Sigmoid colon (tissue), 7 donors: ENCODE measurements around the gene C13orf42. TPM values are rescaled to one million over a fixed set of nuclear protein-coding genes. Genes with fewer than 3 reads are reported as not detected.
A peak's percentile ranks its signal among the peaks of the same experiment; 100 is the strongest.
"Not testable (repeated sequence)": the region's sequence is repeated elsewhere in the genome, so short reads cannot be mapped to it uniquely, and the experiment has no call there.

Experiments used
- DNase-seq: peaks from one replicate; pipeline ENCODE4 v3.0.0-alpha.2; 2019
- H3K27ac ChIP-seq, 4 donors: fragments of 200-600 bp; sonication (generic); one replicate each; pipeline ENCODE4 v1.5.1; 2016 to 2019; ENCODE audit warnings: mild to moderate bottlenecking in 1 of 4
- H3K27me3 ChIP-seq, 3 donors: fragments of 200-600 bp; sonication (generic); one replicate each; pipeline ENCODE4 v1.5.1; 2019; ENCODE audit warnings: mild to moderate bottlenecking in 1 of 3
- H3K36me3 ChIP-seq, 4 donors: fragments of 200-600 bp; sonication (generic); one replicate each; pipeline ENCODE4 v1.5.1; 2016 to 2019
- H3K4me1 ChIP-seq, 4 donors: fragments of 200-600 bp; sonication (generic); one replicate each; pipeline ENCODE4 v1.5.1; 2017 to 2019
- H3K4me3 ChIP-seq, 4 donors: fragments of 200-600 bp; sonication (generic); one replicate each; pipeline ENCODE4 v1.5.1; 2017 to 2019; ENCODE audit warnings: mild to moderate bottlenecking in 2 of 4, moderate library complexity in 1 of 4
- H3K9me3 ChIP-seq, 4 donors: fragments of 200-600 bp in 3 of 4; sonication (generic) in 3 of 4; one replicate each; pipeline versions ENCODE4 v1.5.1 to v1.6.1; 2013 to 2019
- EP300 ChIP-seq, 4 donors: sonication (generic); formaldehyde crosslinking; IDR thresholded peaks; one replicate each; pipeline ENCODE4 v1.6.1; 2017; ENCODE audit warnings: antibody characterized with exemption in 4 of 4
- POLR2A ChIP-seq, 2 donors: fragments of 450-650 bp; IDR thresholded peaks; one replicate each; pipeline ENCODE4 v1.6.1; 2016; ENCODE audit warnings: antibody characterized with exemption in 2 of 2, mild to moderate bottlenecking in 2 of 2, moderate library complexity in 2 of 2
- POLR2AphosphoS5 ChIP-seq, 4 donors: sonication (generic); formaldehyde crosslinking; IDR thresholded peaks; one replicate each; pipeline ENCODE4 v1.6.1; 2017; ENCODE audit warnings: antibody characterized with exemption in 4 of 4
- WGBS, 2 donors: extraction: QIAGEN DNeasy Blood & Tissue Kit; methylation state at CpG; one replicate each; pipeline ENCODE4 v1.1.7; 2013; 5-methylcytosine and 5-hydroxymethylcytosine counted together
- intact Hi-C: fragments of 100-400 bp; cut with DNase I; formaldehyde crosslinking; loops from one replicate; pipeline ENCODE4 v1.15.1; 2023
- polyA plus RNA-seq, 3 donors: library from polyadenylated mRNA; stranded (reverse); fragments of 200-250 nt; gene quantifications; one replicate each; pipeline ENCODE4 v1.2.3, GENCODE V29; 2013
- total RNA-seq, 4 donors: library from RNA; depleted of rRNA; stranded (reverse); fragments of >200 nt; gene quantifications; one replicate each; pipeline ENCODE4 v1.1.0, GENCODE V29; 2016
- TF ChIP-seq, protein P1 (sequence below), 4 experiments: fragments of 450-650 bp in 3 of 4; fragments of 200-600 bp in 1 of 4; IDR thresholded peaks; one replicate each; pipeline ENCODE4 v1.5.1; 2016 to 2019; ENCODE audit warnings: antibody characterized with exemption in 4 of 4, mild to moderate bottlenecking in 3 of 4, moderate library complexity in 2 of 4
- donor health status: healthy with polysubstance abuse.
- donor health status: Bipolar disorder and iron deficiency.
- donor health status: healthy.

C13orf42 gene
- total and polyA plus RNA-seq, 7 donors: not detected

DNA sequence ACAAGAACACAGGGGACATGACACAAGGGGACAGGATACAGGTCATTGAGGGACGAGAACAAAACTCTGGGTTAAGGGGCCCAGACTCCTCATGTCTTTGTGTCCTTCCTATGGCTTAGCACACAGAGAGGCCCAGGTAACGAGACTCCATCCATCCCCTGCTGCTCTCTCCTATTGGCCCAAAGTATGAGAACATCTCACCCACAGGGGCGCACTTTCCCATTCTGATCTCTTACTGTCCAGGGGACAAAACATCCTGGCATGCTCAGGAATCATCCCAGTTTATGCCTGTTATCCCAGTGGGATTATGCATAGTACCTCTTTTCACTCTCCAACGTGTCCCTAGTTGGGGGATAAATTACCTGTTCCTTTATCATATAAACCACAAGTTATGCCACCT lies 19.2 kb downstream of the C13orf42 start:
- 79 to 89% methylated on average over 4 of the region's 4 CpGs for WGBS, 2 donors
- Histone ChIP-seq H3K27ac (no peak overlapping the region), H3K4me1 (no peaks in the 10 kb centered on the region), H3K36me3 (no peaks in the 10 kb centered on the region), H3K9me3 (no peaks in the 10 kb centered on the region), H3K4me3 (no peak overlapping the region), H3K27me3 (no peaks in the 10 kb centered on the region)
- intact Hi-C loops: no loop called here
- TF ChIP-seq POLR2A (IDR thresholded peaks at IDR 0.05) (no peak), POLR2AphosphoS5 (IDR thresholded peaks at IDR 0.05) (no peak), EP300 (IDR thresholded peaks at IDR 0.05) (no peak)
- TF ChIP-seq, protein P1, sequence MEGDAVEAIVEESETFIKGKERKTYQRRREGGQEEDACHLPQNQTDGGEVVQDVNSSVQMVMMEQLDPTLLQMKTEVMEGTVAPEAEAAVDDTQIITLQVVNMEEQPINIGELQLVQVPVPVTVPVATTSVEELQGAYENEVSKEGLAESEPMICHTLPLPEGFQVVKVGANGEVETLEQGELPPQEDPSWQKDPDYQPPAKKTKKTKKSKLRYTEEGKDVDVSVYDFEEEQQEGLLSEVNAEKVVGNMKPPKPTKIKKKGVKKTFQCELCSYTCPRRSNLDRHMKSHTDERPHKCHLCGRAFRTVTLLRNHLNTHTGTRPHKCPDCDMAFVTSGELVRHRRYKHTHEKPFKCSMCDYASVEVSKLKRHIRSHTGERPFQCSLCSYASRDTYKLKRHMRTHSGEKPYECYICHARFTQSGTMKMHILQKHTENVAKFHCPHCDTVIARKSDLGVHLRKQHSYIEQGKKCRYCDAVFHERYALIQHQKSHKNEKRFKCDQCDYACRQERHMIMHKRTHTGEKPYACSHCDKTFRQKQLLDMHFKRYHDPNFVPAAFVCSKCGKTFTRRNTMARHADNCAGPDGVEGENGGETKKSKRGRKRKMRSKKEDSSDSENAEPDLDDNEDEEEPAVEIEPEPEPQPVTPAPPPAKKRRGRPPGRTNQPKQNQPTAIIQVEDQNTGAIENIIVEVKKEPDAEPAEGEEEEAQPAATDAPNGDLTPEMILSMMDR (IDR thresholded peaks at IDR 0.05): no peak
- DNase-seq: no peak

DNA sequence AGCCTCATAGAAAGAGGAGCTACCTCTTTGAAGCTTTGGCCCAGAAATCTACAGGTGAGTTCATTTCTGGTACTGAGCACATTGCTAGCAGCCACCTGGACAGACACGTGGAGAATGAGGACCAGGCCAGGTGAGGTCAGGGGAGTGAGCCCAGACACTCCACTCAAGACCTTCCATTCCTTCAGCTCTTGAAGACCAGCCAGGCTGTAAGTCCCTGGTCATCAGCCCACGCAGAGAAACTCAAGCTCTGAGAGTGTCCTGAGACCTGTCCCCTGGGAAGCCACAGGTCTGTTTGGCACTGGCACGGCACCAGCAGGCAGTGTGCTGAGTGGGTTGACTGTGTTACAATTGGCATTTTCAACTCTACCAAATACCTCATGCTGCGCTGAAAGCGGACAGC lies 27.4 kb downstream of the C13orf42 start:
- TF ChIP-seq POLR2A (IDR thresholded peaks at IDR 0.05) (no peak), EP300 (IDR thresholded peaks at IDR 0.05) (no peak), POLR2AphosphoS5 (IDR thresholded peaks at IDR 0.05) (no peak)
- TF ChIP-seq, protein P1 (IDR thresholded peaks at IDR 0.05): no peak
- DNase-seq: no peak
- Histone ChIP-seq H3K4me3 (no peak overlapping the region), H3K27me3 (no peaks in the 10 kb centered on the region), H3K36me3 (no peaks in the 10 kb centered on the region), H3K9me3 (no peaks in the 10 kb centered on the region), H3K27ac (no peak overlapping the region), H3K4me1 (no peaks in the 10 kb centered on the region)
- 85 to 89% methylated on average over 5 of the region's 5 CpGs for WGBS, 2 donors
- intact Hi-C loops: no loop called here

DNA sequence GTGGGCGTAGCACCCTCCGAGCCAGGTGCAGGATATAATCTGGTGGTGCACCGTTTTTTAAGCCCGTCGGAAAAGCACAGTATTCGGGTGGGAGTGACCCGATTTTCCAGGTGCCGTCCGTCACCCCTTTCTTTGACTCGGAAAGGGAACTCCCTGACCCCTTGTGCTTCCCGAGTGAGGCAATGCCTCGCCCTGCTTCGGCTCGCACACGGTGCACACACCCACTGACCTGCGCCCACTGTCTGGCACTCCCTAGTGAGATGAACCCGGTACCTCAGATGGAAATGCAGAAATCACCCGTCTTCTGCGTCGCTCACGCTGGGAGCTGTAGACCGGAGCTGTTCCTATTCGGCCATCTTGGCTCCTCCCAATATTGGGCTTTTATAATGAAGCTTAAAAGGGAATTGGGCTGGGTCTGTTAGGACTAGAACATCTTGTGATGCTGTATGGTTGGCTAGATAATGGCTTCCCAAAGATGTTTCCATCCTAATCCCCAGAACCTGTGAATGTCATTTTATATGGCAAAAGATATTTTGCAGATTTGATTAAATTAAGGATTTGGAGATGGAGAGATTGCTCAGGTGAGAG lies 30.5 kb downstream of the C13orf42 start:
- H3K36me3 ChIP-seq, H3K4me1 ChIP-seq, H3K9me3 ChIP-seq, intact Hi-C loops, H3K4me3 ChIP-seq, H3K27me3 ChIP-seq, DNase-seq, H3K27ac ChIP-seq: not testable (repeated sequence)
- WGBS, 2 donors: 67 to 81% methylated on average over 8 to 16 of the region's 23 CpGs

DNA sequence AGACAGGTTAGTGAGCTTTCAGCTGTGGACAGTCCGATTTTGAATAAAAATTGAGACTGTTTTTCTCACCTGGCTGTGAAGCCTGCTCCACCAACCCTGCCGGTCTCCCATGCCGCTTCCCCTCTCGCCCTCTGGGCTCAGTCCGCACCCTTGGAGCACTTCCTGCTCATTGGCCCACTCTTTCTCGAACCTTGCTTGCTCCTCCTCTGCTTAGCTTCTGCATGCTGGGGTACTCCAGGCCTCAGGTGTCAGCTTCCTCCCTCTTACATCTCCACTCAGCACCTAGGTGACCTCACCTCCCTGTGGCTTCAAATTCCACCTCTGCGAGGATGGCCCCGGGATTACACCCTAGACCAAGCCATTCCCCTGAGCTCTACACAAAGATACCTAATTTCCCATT lies 39.6 kb downstream of the C13orf42 start:
- no peak overlapping the region for H3K27ac ChIP-seq
- DNase-seq: no peak
- no peak overlapping the region for H3K4me3 ChIP-seq

DNA sequence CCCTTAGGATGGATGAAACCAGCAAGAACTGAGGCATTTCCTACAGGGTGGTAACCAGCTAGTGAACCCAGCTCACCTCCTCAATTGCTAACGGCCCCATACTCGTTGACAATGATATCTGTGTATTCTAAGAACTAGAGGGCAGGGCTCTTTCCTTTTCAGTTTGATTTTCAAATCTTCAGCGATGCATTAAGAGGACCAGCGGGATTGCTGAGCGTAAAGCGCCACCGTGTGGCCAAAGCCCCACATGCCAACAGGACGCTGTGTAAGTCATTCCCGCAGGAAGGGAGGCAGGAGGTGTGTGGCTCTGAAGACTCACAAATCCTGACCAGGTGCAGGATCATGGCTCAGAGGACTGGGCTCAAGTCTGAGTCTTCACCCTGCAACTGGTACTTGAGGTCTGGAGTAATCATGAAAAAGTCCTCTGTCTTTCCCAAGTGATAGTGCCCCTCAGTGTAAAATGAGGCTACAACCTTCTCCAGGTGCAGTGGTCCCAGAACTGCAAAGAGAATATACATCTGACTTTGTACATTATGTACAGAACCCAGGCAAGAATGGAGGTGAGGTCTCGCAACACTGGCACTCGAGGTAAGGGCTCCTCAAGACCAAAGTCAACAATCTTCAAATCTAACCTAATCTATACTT lies 40.9 kb downstream of the C13orf42 start:
- Histone ChIP-seq H3K36me3 (no peaks in the 10 kb centered on the region), H3K4me3 (no peak overlapping the region), H3K9me3 (no peaks in the 10 kb centered on the region), H3K4me1 (no peaks in the 10 kb centered on the region), H3K27ac (no peak overlapping the region), H3K27me3 (peaks cover 0 to 8% (median 0%) of the 10 kb centered on the region in 3 donors)
- TF ChIP-seq, protein P1 (IDR thresholded peaks at IDR 0.05): peak; percentile 60 to 88 (median 84)
- no peak for TF ChIP-seq EP300 (IDR thresholded peaks at IDR 0.05)
- TF ChIP-seq POLR2AphosphoS5 (IDR thresholded peaks at IDR 0.05): no peak
- intact Hi-C loops: loop anchor here (2.0 kb wide), 1 partner anchor 1093 kb away; no protein-coding TSS in a partner anchor
- DNase-seq: peak; percentile 87
- 6 to 13% methylated on average over 11 of the region's 11 CpGs for WGBS, 2 donors

More for the DNA sequence above, 39.6 kb downstream of the C13orf42 start:
- TF ChIP-seq EP300 (IDR thresholded peaks at IDR 0.05) (no peak), POLR2AphosphoS5 (IDR thresholded peaks at IDR 0.05) (no peak), POLR2A (IDR thresholded peaks at IDR 0.05) (no peak)
- TF ChIP-seq, protein P1 (IDR thresholded peaks at IDR 0.05): no peak
- Histone ChIP-seq H3K27me3 (no peaks in the 10 kb centered on the region), H3K9me3 (no peaks in the 10 kb centered on the region), H3K4me1 (no peaks in the 10 kb centered on the region), H3K36me3 (no peaks in the 10 kb centered on the region)
- 86 to 92% methylated on average over 8 of the region's 8 CpGs for WGBS, 2 donors
- intact Hi-C loops: loop anchor here (2.0 kb wide), 1 partner anchor 1095 kb away; no protein-coding TSS in a partner anchor
